AG04450 (cell line): ENCODE data around the gene FKBP8. TPM values are rescaled to one million over a fixed set of nuclear protein-coding genes. Genes with fewer than 3 reads are reported as not detected.
"Not testable (repeated sequence)": the region's sequence is repeated elsewhere in the genome, so short reads cannot be mapped to it uniquely, and the experiment has no call there.

Experiments used
- CTCF ChIA-PET: fragments of 300-600, 350-600 bp; formaldehyde crosslinking; extraction: SDS; loops from one replicate; lab custom pipeline; 2022; ENCODE audit warnings: antibody characterized with exemption, inconsistent platforms; lab: Charles Lee
- POLR2A ChIA-PET: fragments of 350-600 bp; formaldehyde crosslinking; extraction: SDS; loops from one replicate; lab custom pipeline; 2021; ENCODE audit warnings: antibody characterized with exemption, inconsistent platforms; lab: Yijun Ruan, JAX
- DNase-seq: peaks from one replicate; pipeline ENCODE4 v3.0.0-alpha.2; 2011; ENCODE audit warnings: low read depth, low spot score
- H3K27ac ChIP-seq: one replicate; pipeline ENCODE4 v1.5.1; 2012; ENCODE audit warnings: low read depth, low read length, control low read depth
- H3K27me3 ChIP-seq: one replicate; pipeline ENCODE4 v1.6.0; 2012; ENCODE audit warnings: low read length; ENCODE audit not compliant: control insufficient read depth, insufficient read depth
- H3K4me3 ChIP-seq: 2 replicates; pipeline ENCODE4 v1.5.1; 2011; ENCODE audit warnings: mild to moderate bottlenecking, low read depth, low read length, control low read depth
- H3K9me3 ChIP-seq: 2 replicates; pipeline ENCODE4 v1.5.1; 2012; ENCODE audit warnings: low read length; ENCODE audit not compliant: control insufficient read depth, insufficient read depth
- CTCF ChIP-seq: IDR thresholded peaks from 2 replicates; pipeline ENCODE4 v1.5.1; 2011; ENCODE audit warnings: low read depth, low read length, control low read depth, inconsistent platforms
- polyA plus RNA-seq: library from polyadenylated mRNA; depleted of rRNA; stranded (reverse); fragments of >200 nt; gene quantifications from 2 replicates; pipeline ENCODE4 v1.2.3, GENCODE V29; 2011

The FKBP8 gene
- polyA plus RNA-seq, 1 experiment = 123 TPM

GRCh38 chr19:18531485-18531884 lies 11.9 kb downstream of the FKBP8 start:
- Histone ChIP-seq H3K9me3 (no peaks in the 10 kb centered on the region; the same call in 1 of the 2 replicates), H3K27me3 (no peaks in the 10 kb centered on the region), H3K4me3 (no peak overlapping the region), H3K27ac (no peak overlapping the region)
- ChIA-PET CTCF (no interaction called here), POLR2A (no interaction called here)
- no peak for DNase-seq
- TF ChIP-seq CTCF = no peak

- Histone ChIP-seq H3K27ac (no peak overlapping the region), H3K9me3 (no peaks in the 10 kb centered on the region; the same call in 1 of the 2 replicates), H3K27me3 (no peaks in the 10 kb centered on the region), H3K4me3 (no peak overlapping the region)
- ChIA-PET CTCF (no interaction called here), POLR2A (interaction anchor here (0.6 to 1.3 kb wide), 2 partner anchors 8 to 9 kb away, joined by 3 read pairs; no protein-coding TSS in a partner anchor)
- TF ChIP-seq CTCF = no peak
- no peak for DNase-seq
Observed at GRCh38 chr19:18529782-18530181, 13.6 kb downstream of the FKBP8 start.

- Histone ChIP-seq H3K9me3 (no peaks in the 10 kb centered on the region), H3K4me3 (no peak overlapping the region), H3K27ac (no peak overlapping the region), H3K27me3 (no peaks in the 10 kb centered on the region)
- DNase-seq = no peak
- ChIA-PET CTCF (no interaction called here), POLR2A (no interaction called here)
- no peak for TF ChIP-seq CTCF
Observed at GRCh38 chr19:18526316-18526715, 17.1 kb downstream of the FKBP8 start.

GRCh38 chr19:18523841-18524240 lies 19.5 kb downstream of the FKBP8 start:
- no peak for TF ChIP-seq CTCF
- H3K4me3 ChIP-seq = no peak overlapping the region
- ChIA-PET CTCF (interaction anchor here (0.6 kb wide), 1 partner anchor 32 kb away, joined by 3 read pairs; no protein-coding TSS in a partner anchor), POLR2A (no interaction called here)
- no peak for DNase-seq
- H3K27me3 ChIP-seq = no peaks in the 10 kb centered on the region
- no peaks in the 10 kb centered on the region for H3K9me3 ChIP-seq
- H3K27ac ChIP-seq = no peak overlapping the region

GRCh38 chr19:18522862-18523440 lies 20.4 kb downstream of the FKBP8 start:
- H3K4me3 ChIP-seq, DNase-seq, H3K27me3 ChIP-seq, CTCF ChIA-PET, H3K9me3 ChIP-seq: not testable (repeated sequence)
- peak overlapping the region; percentile 47 for H3K27ac ChIP-seq
- POLR2A ChIA-PET = interaction anchor here (0.7 to 3.7 kb wide), 2 partner anchors 35 to 222 kb away, joined by 5 to 21 read pairs; partner anchors contain the start of gene KXD1
